MG63 (cell line): Measurements from ENCODE around the gene ATP9A. TPM values are rescaled to one million over a fixed set of nuclear protein-coding genes. Genes with fewer than 3 reads are reported as not detected.

Source experiments
- DNase-seq: peaks from one replicate; pipeline ENCODE4 v3.0.0-alpha.2; 2020
- H3K27me3 ChIP-seq: fragments of 250-450 bp; sonication (Bioruptor Pico); 2 replicates; pipeline ENCODE4 v1.5.1; 2020; ENCODE audit warnings: mild to moderate bottlenecking, moderate library complexity
- H3K36me3 ChIP-seq: fragments of 250-450 bp; sonication (Bioruptor Pico); 2 replicates; pipeline ENCODE4 v1.5.1; 2020; ENCODE audit warnings: mild to moderate bottlenecking, moderate library complexity
- H3K4me3 ChIP-seq: fragments of 250-450 bp; sonication (Bioruptor Pico); 2 replicates; pipeline ENCODE4 v1.5.1; 2020; ENCODE audit warnings: mild to moderate bottlenecking, moderate library complexity
- H3K9me3 ChIP-seq: fragments of 250-450 bp; sonication (Bioruptor Pico); 2 replicates; pipeline ENCODE4 v1.5.1; 2020; ENCODE audit warnings: mild to moderate bottlenecking, moderate library complexity
- total RNA-seq: library from RNA; depleted of rRNA; stranded (reverse); fragments of >200 nt; shearing (Covaris generic); gene quantifications from 2 replicates; pipeline ENCODE4 v1.2.3, GENCODE V29; 2014; ENCODE audit warnings: low replicate concordance

The ATP9A gene
- total RNA-seq, 1 experiment from 2014 or later: 11.1 TPM

DNA sequence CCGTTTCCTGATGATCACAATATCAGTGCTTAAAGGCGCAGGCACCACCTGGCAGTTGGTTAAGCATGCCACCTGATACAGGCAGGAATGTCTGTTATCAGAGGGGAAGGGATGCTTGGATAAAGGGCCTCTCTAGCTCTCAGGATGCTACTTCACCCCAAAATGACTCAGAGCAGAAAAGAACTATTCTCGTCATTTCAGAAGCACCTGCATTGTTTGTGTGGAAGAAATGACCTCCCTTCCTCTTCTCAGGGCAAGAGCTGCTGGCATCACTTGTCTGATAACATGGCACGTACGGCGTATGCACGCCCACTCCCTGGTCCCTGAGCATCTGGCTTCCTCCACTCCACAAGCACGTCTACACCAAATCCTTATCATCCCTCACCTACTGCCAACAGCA lies 47.3 kb downstream of the ATP9A start:
- Histone ChIP-seq H3K4me3 (no peak overlapping the region), H3K36me3 (peaks cover 7% of the 10 kb centered on the region), H3K9me3 (no peaks in the 10 kb centered on the region), H3K27me3 (no peaks in the 10 kb centered on the region)
- no peak for DNase-seq

DNA sequence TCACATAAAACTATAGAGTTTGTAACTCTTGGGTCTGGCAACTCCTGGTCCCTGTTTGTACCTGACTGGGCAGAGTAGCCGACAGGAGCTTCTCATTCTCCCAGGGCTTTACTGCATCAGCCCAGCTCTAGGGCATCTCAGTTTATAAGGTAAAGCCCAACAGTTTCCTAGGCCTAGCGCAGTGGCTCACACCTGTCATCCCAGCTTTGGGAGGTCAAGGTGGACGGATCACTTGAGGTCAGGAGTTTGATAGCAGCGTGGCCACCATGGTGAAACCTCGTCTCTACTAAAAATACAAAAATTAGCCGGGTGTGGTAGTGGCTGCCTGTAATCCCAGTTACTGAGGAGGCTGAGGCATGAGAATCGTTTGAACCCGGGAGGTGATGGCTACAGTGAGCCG lies 47.8 kb downstream of the ATP9A start:
- H3K4me3 ChIP-seq: no peak overlapping the region
- no peak for DNase-seq
- no peaks in the 10 kb centered on the region for H3K27me3 ChIP-seq
- H3K36me3 ChIP-seq: peaks cover 4% of the 10 kb centered on the region
- H3K9me3 ChIP-seq: no peaks in the 10 kb centered on the region

DNA sequence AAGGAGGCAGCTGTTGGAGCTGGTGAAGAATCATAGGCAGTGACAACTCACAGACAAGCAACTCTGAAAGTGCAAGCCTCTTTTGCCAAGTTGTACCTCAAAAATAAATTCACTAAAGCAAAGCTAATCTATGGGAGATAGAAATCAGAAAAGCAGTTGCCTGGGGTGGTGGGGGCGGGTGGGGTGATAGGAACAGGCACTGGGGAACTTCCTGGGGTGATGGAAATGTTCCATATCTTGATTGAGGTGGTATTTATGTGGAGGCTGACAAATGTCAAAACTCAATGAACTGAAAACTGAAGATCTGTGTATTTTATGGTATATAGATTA lies 52.4 kb downstream of the ATP9A start:
- Histone ChIP-seq H3K27me3 (no peaks in the 10 kb centered on the region), H3K36me3 (peaks cover 3% of the 10 kb centered on the region; the same call in 1 of the 2 replicates), H3K4me3 (no peak overlapping the region), H3K9me3 (no peaks in the 10 kb centered on the region)
- no peak for DNase-seq

DNA sequence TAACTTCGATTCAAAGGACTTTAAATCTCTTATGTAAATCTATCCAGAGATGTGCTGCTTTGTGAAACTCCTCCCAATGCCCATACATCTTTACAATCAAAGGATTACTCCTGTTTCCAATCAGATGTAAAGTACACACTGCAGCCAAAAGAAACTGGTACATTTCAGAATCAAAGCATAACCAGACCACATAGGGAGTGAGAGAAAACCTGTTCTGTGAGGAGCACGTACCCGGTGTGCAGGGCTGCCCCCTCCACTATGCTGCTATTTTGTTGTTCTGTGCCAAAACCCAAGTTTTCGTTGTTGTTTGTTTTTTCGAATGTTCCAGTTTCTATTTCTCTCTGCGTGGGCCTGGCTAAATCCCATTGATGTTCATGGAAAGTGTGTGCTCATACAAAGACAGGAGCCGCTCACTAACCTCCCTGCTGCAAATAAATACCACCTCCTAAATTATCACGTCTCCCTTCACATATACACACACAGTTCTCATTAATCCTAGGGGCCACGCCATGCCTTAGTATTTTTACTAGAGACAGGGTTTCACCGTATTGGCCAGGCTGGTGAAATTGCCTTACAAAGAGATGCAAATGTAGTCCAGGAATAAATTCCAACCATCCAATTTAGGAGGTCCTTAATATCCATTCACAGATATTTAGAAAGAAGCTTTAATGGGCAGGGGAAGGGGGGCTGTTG lies 52.9 kb downstream of the ATP9A start:
- Histone ChIP-seq H3K36me3 (peaks cover 3% of the 10 kb centered on the region; the same call in 1 of the 2 replicates), H3K9me3 (no peaks in the 10 kb centered on the region), H3K4me3 (peak overlapping the region; percentile 8; the same call in 1 of the 2 replicates), H3K27me3 (no peaks in the 10 kb centered on the region)
- DNase-seq: no peak

DNA sequence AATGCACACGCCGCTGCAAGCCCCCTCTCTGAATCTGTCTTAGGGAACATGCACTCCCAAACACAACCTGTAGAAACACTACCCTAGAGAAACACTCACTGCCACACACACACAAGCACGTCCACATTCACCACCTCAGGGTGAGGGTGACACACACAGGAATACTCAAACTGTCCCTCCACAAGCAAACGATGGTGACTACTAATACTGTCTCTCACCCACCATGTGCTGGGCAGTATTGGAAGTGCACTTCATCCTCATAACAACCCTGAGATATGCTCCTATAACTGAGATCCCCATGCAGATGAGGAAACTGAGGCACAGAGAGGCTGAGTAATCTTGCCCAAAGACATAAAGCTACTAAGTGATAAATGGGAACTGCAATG lies 55.0 kb downstream of the ATP9A start:
- no peaks in the 10 kb centered on the region for H3K27me3 ChIP-seq
- peaks cover 3% of the 10 kb centered on the region; the same call in 1 of the 2 replicates for H3K36me3 ChIP-seq
- no peaks in the 10 kb centered on the region for H3K9me3 ChIP-seq
- no peak overlapping the region for H3K4me3 ChIP-seq
- DNase-seq: no peak

DNA sequence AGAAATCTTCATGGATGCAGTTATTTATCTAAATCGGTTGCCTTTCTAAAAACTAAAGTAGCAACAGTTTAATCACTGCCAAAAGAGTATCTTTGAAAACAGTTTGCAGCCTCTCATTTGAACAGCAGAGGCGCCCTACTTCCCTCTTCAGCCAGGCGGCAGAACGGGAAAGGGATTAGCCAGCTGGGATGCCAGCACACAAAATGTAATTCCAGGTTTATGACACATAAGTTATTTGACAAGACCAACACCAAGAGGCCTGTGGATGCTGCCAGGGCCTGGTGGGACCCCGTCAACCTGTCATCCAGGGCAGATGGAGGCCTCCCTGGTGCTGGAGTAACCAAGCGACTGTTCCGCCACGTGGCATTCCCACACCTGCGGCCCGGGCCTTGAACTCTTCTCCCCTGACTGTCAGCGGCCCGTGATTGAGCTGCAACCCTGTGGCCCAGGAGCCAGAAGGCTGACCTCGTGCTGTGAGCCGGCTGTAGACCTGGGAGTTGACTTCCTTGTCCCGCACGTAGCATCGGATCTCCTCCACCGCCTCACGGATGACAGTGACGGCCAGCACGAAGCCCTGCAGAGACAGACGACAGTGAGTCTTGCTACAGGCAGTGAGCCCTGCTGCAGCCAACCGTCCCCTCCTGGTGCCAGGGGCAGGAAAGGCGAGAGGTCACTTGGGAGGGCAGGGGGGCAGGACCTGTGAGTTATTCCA lies 55.5 kb downstream of the ATP9A start:
- no peaks in the 10 kb centered on the region for H3K9me3 ChIP-seq
- H3K4me3 ChIP-seq: no peak overlapping the region
- H3K27me3 ChIP-seq: no peaks in the 10 kb centered on the region
- DNase-seq: peak; percentile 78
- peaks cover 3% of the 10 kb centered on the region; the same call in 1 of the 2 replicates for H3K36me3 ChIP-seq

DNA sequence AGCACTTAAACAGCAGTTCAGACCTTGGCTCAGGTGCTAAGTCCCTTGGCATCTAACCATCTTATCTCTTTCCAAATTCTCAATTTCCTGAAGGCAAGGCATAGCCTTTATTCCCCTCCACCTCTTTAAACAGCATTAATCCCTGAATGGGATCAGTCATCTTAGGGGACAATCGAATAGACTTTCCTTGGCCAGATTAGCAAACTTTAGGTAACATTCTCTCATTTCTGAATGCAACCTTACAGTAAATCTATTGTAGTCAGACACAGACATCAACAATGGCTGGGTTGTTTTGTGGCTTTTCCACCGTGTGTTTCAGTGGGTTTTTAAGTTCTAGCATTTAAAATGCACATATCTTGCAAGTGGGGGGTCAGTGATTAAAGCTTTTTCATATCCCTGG lies 56.8 kb downstream of the ATP9A start:
- Histone ChIP-seq H3K36me3 (peaks cover 3% of the 10 kb centered on the region; the same call in 1 of the 2 replicates), H3K27me3 (no peaks in the 10 kb centered on the region), H3K4me3 (no peak overlapping the region), H3K9me3 (no peaks in the 10 kb centered on the region)
- no peak for DNase-seq

DNA sequence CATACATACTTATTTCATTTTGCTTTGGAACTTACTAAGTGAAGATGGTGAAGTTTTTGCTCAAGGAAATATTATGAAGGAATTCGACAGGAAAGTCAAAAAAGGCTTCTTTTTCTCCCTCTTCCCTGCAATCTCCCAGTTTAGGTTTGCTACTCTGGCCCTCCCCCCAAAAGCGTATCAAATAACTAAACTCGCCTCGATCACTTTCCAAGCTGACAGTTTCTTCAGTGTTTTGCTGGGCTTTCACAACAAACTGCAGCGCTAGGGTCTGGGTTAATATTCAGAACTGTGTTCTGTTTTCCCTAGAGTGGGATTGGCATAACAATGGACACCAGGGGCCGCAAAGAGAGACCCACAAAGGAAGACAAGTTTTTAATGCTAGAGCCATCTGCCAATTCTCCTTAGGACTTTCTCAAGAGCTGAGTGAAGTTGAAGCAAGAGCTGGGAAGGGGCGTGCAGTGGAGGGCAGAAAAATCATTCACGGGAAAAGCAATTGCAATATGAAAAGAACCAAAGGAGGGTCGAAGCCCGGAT lies 57.8 kb downstream of the ATP9A start:
- no peak for DNase-seq
- Histone ChIP-seq H3K36me3 (peaks cover 3% of the 10 kb centered on the region; the same call in 1 of the 2 replicates), H3K27me3 (no peaks in the 10 kb centered on the region), H3K4me3 (no peak overlapping the region), H3K9me3 (no peaks in the 10 kb centered on the region)

DNA sequence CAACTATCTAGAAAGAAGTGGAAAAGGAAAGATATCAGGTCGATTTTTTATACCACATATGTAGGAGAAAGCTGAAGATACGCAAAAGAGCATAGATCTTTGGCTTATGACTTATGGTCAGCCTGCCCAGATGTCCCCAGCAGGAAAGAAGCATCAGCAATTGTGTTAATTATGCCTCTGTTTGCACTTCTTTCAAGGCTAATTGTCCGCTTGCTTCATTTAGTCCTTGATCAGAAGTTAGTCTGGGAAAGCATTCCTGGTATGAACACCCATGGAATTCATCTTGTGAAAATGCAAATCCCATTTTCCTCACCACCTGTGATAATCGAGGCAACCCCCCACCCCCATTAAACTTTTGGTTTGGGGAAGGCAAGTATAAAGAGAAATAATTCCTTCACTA lies 62.8 kb downstream of the ATP9A start:
- Histone ChIP-seq H3K4me3 (no peak overlapping the region), H3K9me3 (no peaks in the 10 kb centered on the region), H3K27me3 (no peaks in the 10 kb centered on the region), H3K36me3 (no peaks in the 10 kb centered on the region)
- DNase-seq: no peak

DNA sequence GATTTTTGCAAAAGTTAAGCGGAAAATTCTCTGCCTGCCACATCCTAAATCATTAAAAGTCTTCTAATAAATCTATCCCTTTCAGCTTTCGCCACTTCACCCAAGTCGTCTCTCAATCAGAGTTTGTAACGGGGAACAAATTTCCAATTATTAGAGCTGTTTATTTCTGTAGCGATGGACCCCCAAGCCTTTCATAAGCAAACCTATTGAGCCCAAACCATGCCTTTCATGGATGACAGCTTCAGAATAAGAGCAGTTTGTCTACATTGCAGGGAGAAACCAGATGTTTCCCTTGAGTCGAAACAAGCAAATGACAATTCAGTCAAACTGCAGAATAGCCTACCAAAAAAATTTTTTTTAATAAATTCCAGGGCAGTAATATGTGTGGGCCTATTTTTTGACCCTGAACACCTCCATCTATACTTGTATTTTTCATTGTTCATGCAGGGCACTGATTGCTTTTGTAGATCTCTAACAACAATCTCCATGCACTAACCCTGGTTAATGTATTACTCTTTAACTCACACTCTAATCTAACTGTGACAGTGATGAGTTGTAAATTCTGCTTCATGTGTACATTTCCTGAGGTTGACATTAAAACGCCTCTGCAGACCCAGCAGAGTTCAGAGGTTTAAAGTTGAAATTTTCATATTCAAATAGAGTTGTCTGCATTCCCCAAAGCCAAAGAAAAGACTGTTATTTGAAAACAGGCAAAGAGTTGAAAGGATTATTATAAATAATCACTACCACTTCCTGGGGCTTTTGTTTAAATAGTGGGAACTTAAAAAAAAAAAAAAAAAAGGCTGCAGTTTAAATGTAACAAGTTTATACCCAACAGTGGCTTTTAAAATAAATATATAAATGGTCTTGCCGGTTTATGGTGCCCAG lies 64.5 kb downstream of the ATP9A start:
- Histone ChIP-seq H3K27me3 (no peaks in the 10 kb centered on the region), H3K4me3 (no peak overlapping the region), H3K36me3 (no peaks in the 10 kb centered on the region), H3K9me3 (no peaks in the 10 kb centered on the region)
- DNase-seq: no peak

DNA sequence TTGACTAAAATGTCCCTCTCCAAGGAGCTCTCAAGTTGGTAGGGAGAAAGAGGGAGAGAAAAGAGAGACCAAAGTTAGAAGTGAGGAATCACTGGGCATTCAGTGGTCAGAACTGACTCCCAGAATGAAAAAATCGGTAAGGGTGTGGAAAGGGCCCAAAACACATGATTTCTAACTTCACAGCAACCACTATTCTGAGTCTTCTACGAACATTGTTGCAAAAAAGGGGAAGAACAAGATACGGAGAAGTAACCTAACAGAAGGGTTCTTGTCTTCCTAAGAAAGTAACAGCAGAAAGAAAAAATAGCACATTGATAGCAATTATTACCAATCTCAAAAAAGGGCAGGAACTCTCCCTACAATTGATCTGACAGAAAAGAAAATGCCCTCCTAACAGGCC lies 65.6 kb downstream of the ATP9A start:
- no peak for DNase-seq
- no peak overlapping the region for H3K4me3 ChIP-seq
- no peaks in the 10 kb centered on the region for H3K27me3 ChIP-seq
- H3K9me3 ChIP-seq: no peaks in the 10 kb centered on the region
- no peaks in the 10 kb centered on the region for H3K36me3 ChIP-seq

DNA sequence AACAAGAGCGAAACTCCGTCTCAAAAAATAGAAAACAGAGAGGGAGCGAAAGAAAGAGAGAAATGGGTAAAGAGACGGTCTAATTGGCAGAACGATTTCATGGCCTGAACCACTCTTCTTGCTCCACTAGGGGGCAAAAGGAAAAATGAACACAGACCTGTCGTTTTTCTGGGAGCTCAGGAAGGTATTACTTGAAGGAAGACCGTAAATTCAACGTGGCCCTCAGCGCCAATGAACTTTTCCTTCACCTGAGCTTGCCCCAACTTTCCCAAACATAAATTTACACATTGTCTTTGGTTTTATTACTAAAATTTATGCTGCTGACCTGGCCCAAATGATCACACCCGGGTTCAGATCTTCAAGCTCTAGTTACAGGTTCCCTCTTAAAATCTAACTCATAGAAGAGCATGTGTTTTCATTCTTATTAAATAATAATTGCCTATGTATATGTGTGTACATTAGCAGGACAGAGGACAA lies 67.3 kb downstream of the ATP9A start:
- H3K27me3 ChIP-seq: no peaks in the 10 kb centered on the region
- H3K36me3 ChIP-seq: no peaks in the 10 kb centered on the region
- H3K9me3 ChIP-seq: no peaks in the 10 kb centered on the region
- peak; percentile 9 for DNase-seq
- no peak overlapping the region for H3K4me3 ChIP-seq

DNA sequence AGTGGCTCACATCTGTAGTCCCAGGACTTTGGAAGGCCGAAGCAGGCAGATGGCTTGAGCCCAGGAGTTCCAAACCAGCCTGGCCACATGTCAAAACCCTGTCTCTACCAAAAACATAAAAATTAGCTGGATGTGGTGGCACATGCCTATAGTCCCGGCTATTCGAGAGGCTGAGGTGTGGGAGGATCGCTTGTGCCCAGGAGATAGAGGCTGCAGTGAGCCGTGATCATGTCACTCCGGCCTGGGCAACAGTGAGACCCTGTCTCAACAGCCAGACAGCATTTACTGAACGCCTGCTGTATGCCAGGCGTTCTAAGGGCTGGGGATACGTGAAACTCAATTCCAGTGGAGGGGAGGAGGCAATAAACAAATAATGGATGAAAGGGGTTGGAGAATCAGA lies 69.9 kb downstream of the ATP9A start:
- DNase-seq: no peak
- H3K36me3 ChIP-seq: peaks cover 3% of the 10 kb centered on the region; the same call in 1 of the 2 replicates
- H3K27me3 ChIP-seq: no peaks in the 10 kb centered on the region
- H3K9me3 ChIP-seq: no peaks in the 10 kb centered on the region
- no peak overlapping the region for H3K4me3 ChIP-seq

DNA sequence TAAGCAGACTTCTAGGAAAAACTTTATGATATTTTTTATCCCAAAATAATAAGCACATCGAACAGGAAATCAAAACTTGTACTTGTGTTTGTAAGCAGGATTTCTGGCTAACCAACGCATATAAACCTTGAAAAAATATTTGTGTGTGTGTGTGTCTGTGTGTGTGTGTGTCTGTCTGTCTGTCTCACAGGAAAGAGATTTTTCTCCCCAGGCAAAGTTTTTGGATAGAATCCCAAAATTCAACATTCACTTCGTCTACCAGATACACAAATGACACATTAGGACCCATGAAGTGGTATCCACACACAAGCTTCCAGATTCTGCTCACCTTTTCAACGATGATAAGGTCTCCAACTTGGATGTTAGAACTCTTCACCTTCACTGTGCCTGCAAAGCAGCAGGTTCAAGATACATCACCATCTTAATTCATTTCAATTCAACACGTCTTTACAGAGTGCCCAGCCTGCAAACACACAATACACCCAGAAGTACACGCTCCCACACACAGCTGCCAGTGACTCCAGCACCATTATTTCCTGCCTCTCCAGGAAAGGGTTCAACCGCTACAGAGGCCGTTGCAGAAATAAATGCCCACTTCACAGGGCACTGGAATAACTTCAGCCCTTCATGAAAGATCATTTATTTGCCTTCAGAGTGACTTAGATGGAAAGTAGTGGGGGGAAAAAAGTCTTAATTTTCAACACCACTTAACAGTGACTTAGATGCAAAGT lies 70.9 kb downstream of the ATP9A start:
- Histone ChIP-seq H3K4me3 (no peak overlapping the region), H3K36me3 (peaks cover 3% of the 10 kb centered on the region; the same call in 1 of the 2 replicates)
- DNase-seq: no peak

DNA sequence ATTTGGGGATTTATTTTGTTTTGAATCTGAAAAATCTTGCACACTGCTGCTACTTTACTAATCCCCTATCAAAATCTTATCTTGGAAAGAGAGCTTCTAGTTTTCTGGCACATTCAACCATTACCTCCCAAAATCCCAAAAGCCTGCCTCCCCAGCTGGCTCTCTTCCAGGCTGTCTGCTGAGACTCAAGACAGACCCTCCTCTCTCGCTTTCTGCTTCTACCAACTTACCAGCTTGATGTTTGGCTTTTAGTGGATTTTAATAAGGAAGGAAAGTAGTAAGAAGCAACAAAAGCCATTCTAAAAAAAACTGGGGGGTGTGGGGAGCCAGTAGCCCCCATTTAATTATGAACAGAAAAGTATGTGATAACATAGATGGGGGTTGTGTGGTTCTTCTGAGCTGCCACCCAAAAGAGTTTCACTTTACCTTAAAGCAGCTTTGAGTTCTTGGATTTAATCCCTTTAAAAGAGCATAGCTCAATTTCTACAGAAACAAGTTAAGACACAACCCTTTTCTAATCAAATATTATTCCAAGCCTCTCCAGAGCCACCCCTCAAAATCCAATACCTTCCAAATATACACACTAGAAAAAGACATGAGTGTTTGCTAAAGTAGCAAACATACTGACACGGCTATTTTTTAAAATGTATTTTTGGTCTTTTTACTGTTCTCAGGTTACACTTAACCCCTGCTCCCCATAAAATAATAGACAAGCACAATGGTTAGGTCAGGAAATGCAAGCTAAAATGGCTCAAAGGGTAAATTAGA lies 71.7 kb downstream of the ATP9A start:
- no peaks in the 10 kb centered on the region for H3K27me3 ChIP-seq
- no peaks in the 10 kb centered on the region for H3K9me3 ChIP-seq
- DNase-seq: peak; percentile 29
- H3K4me3 ChIP-seq: no peak overlapping the region
- peaks cover 7% of the 10 kb centered on the region for H3K36me3 ChIP-seq

More for the DNA sequence above, 70.9 kb downstream of the ATP9A start:
- H3K27me3 ChIP-seq: no peaks in the 10 kb centered on the region
- H3K9me3 ChIP-seq: no peaks in the 10 kb centered on the region
